Cerebellar cortex (tissue), 1 donor: ENCODE results near the gene GALNT7.

ENCODE experiments used
- DNase-seq: peaks from one replicate; pipeline ENCODE4 v3.0.0-alpha.2; 2015; ENCODE audit warnings: low spot score

Gene GALNT7

DNA sequence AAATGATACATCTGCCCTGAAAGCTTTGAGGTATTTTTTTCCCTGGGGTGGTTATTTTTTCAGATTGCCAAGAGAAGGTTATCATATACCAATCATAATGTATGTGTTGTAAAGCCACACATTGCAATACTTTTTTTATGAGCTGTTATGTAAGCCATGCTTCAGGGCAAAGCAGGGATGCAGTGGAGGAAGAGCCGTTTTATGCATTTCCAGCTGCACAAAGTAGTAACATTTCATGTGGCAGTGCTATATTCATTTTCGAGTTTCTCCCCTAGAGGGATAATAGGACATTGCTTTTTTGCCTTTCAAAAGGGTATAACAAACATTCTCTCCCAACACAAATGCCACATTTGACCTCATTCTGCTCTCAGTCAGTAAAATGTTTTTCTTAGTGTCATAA is 68.5 kb downstream of the GALNT7 start:
- peak; percentile 46 for DNase-seq

DNA sequence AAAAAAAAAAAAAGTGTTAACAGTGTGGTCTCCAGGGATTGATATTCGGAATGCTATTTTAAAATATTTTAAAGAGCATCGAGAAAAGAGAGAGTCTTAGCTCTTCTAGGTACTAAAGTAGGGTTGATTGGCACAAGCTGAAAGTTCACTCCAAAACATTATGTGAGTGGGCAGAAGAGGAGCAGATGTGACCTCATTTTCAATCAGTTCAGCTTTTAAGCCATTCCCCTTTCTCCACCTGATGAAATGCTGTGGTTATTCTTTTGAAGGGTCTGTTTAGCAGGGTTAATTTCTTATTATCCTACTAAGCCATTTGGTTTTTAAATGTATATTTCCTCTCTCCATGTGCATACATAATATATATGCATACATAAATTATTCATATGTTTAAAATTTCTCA is 69.2 kb downstream of the GALNT7 start:
- DNase-seq: peak; percentile 77

DNA sequence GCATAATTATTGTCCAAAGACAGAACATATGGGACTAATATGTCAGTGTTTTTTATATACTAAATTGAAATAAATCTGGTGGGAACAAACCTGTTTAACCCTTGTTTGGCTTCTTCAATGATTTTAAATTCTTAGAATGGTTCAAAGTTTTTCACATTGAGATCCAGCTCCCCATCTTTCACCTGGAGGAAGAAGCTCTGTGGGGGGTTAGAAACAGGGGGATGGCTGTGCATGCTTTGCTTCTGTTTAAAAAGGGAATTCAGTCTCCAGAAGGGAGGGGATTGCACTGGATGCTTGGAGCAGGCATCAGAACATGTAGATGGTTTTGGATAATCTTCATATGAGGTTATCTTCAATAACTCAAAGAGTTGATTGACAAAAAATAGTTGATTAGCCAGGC is 72.1 kb downstream of the GALNT7 start:
- no peak for DNase-seq

DNA sequence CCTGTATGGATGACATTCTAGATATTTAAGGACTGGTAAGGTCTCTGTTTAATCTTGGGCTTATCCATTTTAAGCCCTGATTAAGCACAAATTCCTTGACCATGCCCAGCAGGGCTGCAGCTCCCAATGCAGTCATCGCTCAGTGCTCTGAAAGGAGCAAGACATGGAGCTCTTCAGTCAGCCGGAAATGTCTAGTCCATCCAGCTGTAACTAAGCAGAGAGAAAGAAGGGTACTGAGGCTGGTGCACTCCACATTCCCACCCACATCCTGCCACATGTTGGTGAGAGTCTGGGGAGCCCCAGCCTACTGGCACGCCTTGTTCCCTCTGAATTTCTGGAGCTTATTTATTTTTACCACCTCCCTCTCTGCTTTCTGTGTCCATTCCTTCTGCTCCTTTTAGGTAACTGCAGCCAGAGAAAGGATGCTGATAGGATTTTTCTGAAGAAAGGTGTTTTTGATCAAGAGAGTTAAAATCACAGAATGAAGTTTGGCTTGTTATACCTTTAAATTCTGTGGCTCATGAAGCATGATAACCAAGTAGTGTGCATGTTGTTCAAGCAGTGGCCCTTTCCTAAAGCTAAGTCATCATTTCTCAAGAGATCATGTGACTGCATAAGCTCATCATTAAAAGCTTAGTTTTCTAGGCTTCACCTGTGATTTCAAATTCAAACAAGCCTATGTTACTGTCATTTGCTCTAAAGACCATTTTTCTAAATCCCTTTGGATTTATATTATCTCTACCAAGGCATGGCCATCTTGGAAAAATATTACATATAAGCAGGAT is 74.0 kb downstream of the GALNT7 start:
- no peak for DNase-seq

DNA sequence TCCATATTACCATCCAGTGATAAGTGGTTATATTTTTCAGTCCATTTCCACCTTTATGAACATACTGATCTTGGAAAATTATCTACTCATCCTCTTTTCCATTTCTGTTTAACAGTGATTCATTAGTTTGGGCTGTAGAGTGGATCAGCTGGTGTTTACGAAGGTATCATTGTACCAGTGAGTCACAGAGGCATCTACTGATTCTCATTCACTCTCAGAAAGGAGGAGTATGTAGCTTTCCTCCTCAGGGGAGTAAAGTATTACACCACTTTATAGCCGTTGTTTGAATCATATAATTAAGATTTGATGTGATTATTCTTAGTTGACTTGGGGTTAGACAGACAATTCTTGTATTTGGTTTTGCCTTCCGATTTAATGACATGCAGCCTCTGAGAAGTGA is 74.7 kb downstream of the GALNT7 start:
- no peak for DNase-seq

DNA sequence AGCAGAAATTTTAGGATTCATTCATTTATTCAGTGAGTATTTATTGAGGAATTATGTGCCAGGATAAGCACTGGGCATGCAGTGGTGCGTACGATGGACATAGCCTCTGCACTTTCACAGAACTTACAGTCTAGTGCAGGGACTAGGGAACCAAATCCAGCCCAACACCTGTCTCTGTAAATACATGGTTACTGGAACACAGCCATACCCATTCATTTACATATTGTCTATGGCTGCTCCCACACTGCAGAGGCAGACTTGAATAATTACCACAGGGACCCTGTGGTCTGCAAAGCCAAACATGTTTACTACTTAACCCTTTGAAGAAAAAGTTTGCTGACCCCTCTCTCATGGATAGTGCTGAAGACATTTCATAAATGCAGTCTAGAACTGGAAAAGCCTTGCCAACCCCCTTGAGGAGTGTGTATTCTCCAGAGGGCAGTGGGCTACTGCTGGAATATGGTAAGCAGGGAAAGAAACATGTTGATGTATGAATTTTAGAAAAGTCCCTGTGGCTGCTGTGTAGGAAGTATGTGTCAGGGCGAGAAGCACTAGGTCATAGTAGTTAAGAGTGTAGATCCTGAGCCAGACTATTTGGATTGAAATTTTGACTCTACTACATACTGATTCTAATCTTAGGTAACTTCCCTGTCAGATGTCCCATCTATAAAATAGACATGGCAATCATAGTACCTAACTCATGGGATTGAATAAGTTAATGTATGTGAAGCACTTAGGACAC is 75.5 kb downstream of the GALNT7 start:
- DNase-seq: no peak

DNA sequence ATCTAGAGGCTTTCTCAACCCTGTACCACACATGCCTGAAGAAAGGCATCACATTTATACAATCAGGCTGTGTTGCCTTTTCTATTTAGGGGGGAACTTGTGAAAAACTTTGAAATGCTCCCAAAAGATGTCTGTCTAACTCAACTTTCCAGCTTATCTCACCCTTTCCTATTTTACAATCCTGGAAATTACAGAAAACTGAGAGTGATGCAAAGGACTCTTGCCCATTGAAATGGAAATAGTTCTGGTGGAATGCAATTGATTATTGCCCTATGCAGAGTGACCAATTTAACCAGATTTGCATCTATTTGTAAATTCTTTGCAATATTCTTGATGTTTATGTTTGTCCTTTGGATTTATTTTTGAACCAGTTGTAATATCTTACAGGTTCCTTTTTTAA is 77.3 kb downstream of the GALNT7 start:
- no peak for DNase-seq

DNA sequence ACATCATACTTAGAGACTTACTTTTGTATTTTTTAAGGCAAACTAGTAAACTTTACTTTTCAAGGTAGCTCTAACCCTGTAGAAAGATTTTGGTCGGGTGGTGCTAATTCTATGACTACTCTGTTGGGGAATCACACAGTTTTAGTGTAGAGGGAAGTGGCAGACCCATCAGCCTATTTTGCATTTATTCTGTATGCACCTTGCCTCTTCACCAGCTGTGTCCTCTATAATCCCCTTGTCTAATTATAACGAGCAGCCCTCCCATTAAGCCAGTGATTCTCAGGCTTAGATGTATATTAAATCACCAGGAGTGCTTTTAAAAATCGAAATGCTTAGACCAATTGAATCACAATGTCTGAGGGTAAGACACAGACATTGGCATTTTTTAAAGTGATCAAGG is 78.1 kb downstream of the GALNT7 start:
- DNase-seq: no peak

DNA sequence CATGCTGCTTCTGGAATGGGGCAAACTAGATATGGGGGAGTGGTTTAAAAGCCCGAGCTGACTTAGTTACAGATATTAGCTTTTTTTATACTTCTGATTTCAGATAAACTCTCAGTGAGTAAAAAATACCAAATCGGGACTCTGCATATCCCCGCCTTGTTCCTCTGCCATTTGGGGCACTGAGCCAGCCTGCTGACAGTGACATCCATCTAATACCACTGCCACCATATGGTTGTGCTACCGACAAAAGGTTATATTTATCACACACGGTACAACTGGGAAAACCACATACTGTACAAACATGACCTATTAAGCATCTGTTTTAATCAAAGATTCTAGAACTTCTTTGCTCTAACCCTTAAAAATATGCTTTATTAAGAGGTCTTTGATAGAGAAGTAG is 78.7 kb downstream of the GALNT7 start:
- DNase-seq: peak; percentile 96

DNA sequence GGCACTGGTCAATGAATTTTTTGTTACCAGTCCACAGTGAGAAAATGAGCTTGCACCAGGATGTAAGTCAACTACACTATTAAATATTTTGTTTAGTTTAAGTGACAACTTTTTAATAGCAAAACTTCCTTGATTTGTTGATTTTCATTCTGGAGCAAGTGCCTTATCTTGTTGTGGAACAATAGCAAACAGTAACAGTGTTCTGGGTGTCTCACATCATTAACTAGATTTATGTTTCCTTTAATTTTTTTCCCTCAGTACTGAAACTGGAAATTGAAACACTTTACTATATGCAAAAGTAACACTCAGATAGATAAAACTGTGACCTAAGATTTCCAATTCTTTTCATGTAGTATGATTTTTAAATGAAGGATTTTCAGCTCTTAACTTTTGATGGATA is 80.1 kb downstream of the GALNT7 start:
- no peak for DNase-seq

DNA sequence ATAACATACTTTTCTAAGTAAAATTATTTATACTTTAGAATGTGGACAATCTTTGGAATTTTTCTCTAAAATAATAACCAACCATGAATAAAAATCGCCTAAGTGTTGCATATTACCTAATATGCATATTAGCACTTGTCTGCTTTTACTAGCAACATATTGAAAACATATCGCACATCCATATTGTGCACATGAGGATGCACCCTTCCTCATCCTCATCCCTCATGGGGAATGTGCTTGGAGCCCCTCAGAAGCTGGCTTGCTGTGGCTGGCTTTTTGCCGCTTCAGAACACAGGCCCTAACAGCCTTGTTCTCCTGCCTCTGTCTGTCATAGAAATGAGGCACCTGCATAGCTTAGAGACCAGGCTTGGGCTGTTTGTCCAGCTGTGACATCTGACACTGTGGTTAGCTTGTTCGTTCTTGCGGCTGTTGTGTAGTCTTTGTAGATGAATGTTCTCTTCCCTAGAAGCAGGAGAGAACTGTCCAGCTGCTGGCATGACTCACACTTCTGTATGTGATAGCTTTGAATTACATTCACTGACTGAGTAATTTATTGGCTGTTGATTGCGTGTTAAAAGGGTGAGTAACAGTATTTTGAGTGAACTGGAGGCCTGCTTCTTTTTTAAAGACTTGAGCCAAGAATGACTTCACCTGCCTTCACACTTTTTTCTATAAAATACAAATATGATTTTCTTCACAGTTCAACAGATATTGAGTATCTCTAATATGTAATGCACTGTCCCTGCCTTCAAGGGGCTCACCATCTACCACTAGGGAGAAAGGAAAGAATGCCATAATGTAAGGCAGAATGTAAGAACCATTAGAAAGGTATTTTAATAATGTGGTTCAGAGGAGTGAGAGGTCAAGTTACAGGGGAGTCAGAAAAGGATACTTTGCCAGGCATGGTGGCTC is 83.7 kb downstream of the GALNT7 start:
- DNase-seq: no peak

DNA sequence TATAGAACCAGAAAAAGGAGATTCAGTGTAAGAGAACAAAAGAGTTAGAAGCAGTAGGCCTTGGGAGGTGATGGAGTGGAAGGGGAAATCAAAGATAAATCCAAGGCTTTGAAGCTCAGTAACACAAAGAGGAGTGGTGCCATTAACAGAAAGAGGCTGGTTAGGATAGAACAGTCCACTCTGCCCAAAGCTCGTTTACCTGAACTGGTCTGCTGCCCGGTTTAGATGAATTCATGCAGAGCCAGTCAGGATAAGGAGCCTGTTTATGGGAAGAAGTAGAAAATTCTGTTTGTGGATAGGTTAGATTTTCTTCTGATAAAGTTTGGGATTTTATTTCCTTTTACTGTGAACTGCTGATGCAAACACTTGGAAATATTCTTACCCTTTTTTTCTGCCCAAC is 85.0 kb downstream of the GALNT7 start:
- peak; percentile 72 for DNase-seq

DNA sequence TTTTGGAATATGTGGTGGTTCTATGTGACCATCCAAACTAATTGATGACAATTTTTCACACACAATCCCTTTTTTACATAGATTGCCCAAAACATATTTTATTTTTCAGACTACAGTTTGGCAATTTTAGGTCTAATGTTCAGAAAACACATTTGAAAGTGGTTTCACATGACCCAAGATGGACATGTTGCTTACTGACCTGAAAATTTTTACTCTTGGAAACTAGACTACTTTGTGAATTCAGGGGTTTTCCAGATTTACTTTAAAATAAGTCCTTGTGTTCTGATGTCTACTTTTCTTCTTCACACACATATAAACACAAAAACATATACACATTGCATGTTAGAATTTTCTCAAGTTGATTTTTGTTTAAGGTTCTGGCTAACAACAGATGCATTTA is 86.0 kb downstream of the GALNT7 start:
- DNase-seq: no peak

DNA sequence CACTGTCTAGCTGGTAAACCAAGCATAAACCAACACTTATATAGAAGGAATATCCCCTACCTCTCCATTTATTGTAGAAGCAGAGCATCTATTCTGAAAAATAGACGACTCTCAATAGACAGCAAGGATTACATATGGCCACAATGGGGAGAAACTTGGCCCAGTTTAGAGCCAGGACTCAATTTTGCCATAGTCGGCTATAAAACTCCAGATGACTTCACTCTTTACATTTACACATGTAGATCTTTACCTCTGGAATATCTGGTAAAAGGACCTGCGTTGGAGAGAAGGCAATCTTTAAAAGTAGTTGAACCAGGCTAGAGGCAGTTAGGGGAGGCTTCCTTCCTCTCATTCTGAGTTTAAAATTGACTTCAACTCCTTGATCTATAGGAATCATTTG is 88.2 kb downstream of the GALNT7 start:
- no peak for DNase-seq

DNA sequence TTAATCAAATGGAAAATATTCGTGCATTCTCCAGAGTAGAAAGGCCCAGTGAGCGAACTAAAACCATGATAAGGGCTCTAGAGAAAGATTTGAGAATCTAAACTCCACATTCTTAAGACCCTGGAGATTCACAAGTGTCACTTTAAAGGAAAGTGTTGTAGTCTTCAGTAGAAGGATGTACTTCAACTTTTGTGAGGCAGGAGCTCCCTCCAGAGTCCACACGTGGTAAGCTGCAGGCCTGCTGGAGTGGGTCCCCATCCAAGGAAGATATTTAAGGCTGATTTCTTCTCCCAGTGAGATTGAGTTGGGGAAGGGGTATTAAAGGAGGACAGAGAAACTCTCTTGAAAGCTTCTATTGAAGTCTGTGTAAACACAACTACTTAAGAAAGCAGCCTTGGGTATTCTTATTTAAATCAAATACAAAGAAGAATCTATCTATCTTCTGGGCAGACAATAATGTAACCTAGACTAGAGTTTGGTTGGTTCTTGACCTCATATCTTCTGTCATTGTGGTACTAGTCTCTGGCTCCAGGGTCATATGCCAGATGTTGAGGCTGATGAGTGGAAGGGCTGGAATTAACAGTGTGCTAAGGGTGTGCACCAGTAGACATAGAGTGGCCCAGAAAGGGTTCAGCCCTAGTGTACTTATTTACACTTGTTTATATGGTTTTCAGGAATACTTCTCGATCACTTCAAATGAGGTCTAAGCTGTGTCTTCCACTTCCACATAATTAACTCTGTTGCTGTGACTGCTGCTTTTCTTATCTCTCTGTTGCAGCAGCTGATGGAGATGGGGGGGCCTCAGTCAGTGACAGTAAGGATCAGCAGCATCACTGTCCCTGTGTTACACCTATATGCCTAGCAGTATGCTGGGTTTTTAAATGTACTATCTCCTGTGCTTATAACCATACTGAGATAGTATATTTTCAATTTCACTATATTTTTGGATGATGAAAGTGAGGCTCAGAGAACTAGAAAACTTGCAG is 89.4 kb downstream of the GALNT7 start:
- peak; percentile 90 for DNase-seq

DNA sequence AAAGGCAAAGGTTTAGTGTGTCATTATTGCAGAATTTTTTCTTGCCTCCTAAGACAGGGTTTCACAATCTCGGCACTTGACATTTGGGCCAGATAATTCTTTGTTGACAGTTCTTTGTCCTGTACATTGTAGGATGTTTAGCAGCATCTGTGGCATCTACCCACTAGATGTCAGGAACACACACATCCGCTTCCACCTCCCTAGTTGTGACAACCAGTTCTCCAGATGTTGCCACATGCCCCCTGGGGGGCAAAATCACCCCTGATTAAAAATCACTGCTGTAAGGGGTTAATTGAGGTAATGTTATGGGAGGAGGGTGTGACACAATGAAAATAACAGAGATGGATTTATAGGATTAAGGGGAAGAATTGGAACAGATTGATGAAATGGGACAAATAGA is 90.3 kb downstream of the GALNT7 start:
- no peak for DNase-seq

DNA sequence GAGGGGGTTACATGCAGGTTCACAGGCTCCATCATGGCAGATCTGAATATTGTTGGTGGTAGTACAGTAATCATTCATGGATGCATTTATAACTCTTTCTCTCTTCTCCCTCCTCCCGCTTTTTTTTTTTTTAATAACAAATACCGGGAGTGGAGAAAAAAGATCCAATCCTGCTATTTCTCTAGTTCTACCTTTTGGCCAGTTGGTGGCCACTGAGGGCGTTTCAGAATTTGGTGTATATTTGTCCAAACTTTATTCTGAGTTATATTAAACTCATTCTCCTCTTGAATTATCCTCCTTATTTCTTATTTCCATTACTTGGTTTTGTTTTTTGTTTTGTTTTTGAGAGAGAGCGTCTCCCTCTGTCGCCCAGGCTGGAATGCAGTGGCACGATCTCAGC is 90.7 kb downstream of the GALNT7 start:
- DNase-seq: no peak

DNA sequence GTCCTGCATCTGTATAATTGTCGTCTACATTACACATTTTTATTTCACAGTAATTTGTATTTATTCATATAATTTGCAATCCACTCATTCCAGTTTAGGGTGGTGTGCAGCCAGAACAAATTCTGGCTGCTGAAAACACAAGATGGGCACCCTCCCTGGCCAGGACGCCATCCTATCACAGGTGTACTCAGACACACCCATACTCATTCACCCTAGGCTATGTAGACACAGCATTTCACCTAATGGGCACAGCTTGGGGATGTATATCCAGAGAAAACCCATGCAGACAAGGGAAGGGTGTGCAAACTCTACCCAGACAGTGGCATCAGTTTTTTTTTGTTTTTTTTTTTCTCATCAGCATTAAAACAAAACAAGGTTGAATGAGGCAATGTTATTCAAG is 92.4 kb downstream of the GALNT7 start:
- DNase-seq: no peak

DNA sequence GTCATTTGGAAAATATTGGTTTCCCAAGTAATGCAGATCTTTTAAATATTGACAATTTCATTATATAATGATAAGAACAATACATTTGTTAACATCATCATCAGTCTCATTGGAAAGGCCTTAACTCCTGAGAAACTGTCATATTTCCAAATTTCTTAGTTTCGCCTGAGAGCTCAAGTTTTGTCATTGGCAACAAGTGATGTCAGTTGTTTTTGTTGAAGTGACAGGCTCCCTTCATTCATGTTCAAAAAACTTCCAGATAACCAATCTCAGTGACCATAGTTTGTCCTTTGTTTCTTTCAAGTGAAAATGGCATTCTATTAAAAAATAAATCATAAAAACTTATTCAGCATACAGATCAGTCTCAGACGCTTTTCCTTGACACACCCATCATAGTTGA is 93.8 kb downstream of the GALNT7 start:
- DNase-seq: no peak

DNA sequence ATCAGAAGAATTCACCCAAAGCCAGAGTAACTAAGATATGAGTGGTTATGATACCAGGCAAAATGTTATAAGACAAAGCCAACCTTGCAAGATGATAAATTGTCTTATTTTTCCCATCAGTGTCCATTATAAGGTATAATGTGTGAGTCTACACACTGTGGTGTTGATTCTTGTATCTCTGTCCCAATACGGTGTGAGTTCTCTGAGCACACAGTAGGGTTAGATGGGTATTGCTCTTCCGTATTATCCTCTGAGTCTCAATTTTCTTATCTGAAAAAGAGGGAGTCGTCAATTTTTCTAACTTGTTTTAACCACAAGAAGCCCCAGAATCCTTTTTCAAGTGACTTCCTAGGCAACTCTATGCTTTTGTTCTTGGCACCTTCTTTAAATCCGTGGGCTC is 95.6 kb downstream of the GALNT7 start:
- DNase-seq: no peak

DNA sequence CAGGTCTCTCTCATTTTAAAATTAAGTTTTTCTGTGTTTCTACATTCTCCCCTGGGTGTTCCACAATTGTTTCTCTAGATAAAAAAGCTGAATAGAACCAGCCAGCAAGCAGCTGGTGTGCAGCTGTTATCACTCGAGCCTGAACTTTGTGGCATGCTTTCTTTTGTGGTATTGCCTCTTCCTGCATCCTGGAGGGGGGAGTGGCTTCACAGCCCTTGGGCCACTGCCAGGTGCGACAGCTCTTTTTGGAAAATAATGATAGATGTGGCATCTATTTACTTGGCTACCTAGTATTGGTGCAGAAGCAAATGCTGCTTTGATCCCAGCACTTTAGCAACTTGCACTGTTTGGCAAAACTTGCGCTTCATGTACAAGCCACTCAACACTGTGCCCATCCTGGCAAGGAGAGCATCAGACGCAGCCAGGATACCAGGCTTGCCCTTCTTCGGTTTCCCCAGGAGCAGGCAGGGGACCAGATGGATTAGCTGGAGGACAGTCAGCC is 96.1 kb downstream of the GALNT7 start:
- DNase-seq: peak; percentile 94
